Stimulated activated naive B cell treated with anti-CD40 and anti-IgM and Interleukin-4, amounts not matched to agents 10 μg/mL and 1 μg/mL and 100 μg/mL, for 72 hours (primary cell): ENCODE data around the gene AK8.

Source experiments
- ATAC-seq, 2 donors: fragments of 150-1000 bp; cut with Tn5 transposase; replicated peaks; 2 replicates each; pipeline ENCODE4 v1.10.0; 2021; ENCODE audit warnings: moderate library complexity in 1 of 2
- DNase-seq: peaks from one replicate; pipeline ENCODE4 v3.0.0; 2021
- H3K27ac Mint-ChIP-seq: one replicate; pipeline ENCODE4 v1.8.0; 2022; ENCODE audit warnings: mild to moderate bottlenecking, mixed read lengths
- H3K27me3 Mint-ChIP-seq, 2 donors: one replicate each; pipeline ENCODE4 v1.8.0; 2022; ENCODE audit warnings: mixed read lengths in 2 of 2
- H3K36me3 Mint-ChIP-seq, 2 donors: one replicate each; pipeline ENCODE4 v1.8.0; 2022; ENCODE audit warnings: mixed read lengths in 2 of 2, mild to moderate bottlenecking in 1 of 2
- H3K4me1 Mint-ChIP-seq, 2 donors: one replicate each; pipeline ENCODE4 v1.8.0; 2022; ENCODE audit warnings: mixed read lengths in 2 of 2, mild to moderate bottlenecking in 1 of 2
- H3K4me3 Mint-ChIP-seq, 2 donors: one replicate each; pipeline ENCODE4 v1.8.0; 2022; ENCODE audit warnings: mild to moderate bottlenecking in 2 of 2, mixed read lengths in 2 of 2, moderate library complexity in 1 of 2
- H3K9me3 Mint-ChIP-seq, 2 donors: one replicate each; pipeline ENCODE4 v1.8.0; 2022; ENCODE audit warnings: mixed read lengths in 2 of 2, mild to moderate bottlenecking in 1 of 2

Gene AK8

GRCh38 chr9:132699956-132700355, 178.1 kb downstream of the AK8 start:
- Mint-ChIP-seq H3K27ac (no peak overlapping the region), H3K4me3 (no peak overlapping the region), H3K36me3 (peaks cover 3 to 12% of the 10 kb centered on the region in 2 donors), H3K27me3 (peaks cover 0 to 4% of the 10 kb centered on the region in 2 donors), H3K4me1 (no peaks in the 10 kb centered on the region), H3K9me3 (peaks cover 9 to 12% of the 10 kb centered on the region in 2 donors)
- DNase-seq = no peak
- ATAC-seq = no peak

GRCh38 chr9:132698989-132699388, 179.1 kb downstream of the AK8 start:
- no peak for ATAC-seq
- peaks cover 9 to 13% of the 10 kb centered on the region in 2 donors for H3K9me3 Mint-ChIP-seq
- H3K36me3 Mint-ChIP-seq = peaks cover 7 to 19% of the 10 kb centered on the region in 2 donors
- no peak for DNase-seq
- H3K4me3 Mint-ChIP-seq = no peak overlapping the region
- peaks cover 0 to 2% of the 10 kb centered on the region in 2 donors for H3K27me3 Mint-ChIP-seq
- H3K27ac Mint-ChIP-seq = no peak overlapping the region
- no peaks in the 10 kb centered on the region for H3K4me1 Mint-ChIP-seq

- ATAC-seq (no peak), DNase-seq (no peak)
- H3K27me3 Mint-ChIP-seq = no peaks in the 10 kb centered on the region
These were observed 180.9 kb downstream of the AK8 start for GRCh38 chr9:132697230-132697629.

GRCh38 chr9:132694144-132694543, 183.9 kb downstream of the AK8 start:
- Mint-ChIP-seq H3K9me3 (peaks cover 9 to 13% of the 10 kb centered on the region in 2 donors), H3K27me3 (no peaks in the 10 kb centered on the region), H3K4me1 (peaks cover 0 to 2% of the 10 kb centered on the region in 2 donors), H3K27ac (no peak overlapping the region), H3K4me3 (no peak overlapping the region), H3K36me3 (peaks cover 24 to 49% of the 10 kb centered on the region in 2 donors)
- ATAC-seq (peak; percentile 51 to 70), DNase-seq (no peak)

More at GRCh38 chr9:132697230-132697629, 180.9 kb downstream of the AK8 start:
- Mint-ChIP-seq H3K4me3 (no peak overlapping the region), H3K36me3 (peaks cover 13 to 26% of the 10 kb centered on the region in 2 donors), H3K4me1 (no peaks in the 10 kb centered on the region), H3K27ac (no peak overlapping the region), H3K9me3 (peaks cover 9 to 13% of the 10 kb centered on the region in 2 donors)

GRCh38 chr9:132690696-132691095, 187.4 kb downstream of the AK8 start:
- no peak for ATAC-seq
- Mint-ChIP-seq H3K36me3 (peaks cover 35 to 56% of the 10 kb centered on the region in 2 donors), H3K27ac (no peak overlapping the region), H3K9me3 (peaks cover 0 to 2% of the 10 kb centered on the region in 2 donors), H3K27me3 (no peaks in the 10 kb centered on the region), H3K4me3 (no peak overlapping the region), H3K4me1 (peaks cover 2 to 5% of the 10 kb centered on the region in 2 donors)
- DNase-seq = no peak

- no peak for DNase-seq
- H3K4me1 Mint-ChIP-seq = peaks cover 11% of the 10 kb centered on the region in 2 donors
- H3K9me3 Mint-ChIP-seq = no peaks in the 10 kb centered on the region
- no peaks in the 10 kb centered on the region for H3K27me3 Mint-ChIP-seq
- H3K36me3 Mint-ChIP-seq = peaks cover 31 to 47% of the 10 kb centered on the region in 2 donors
- H3K4me3 Mint-ChIP-seq = no peak overlapping the region
- no peak overlapping the region for H3K27ac Mint-ChIP-seq
- ATAC-seq = no peak
These were observed 194.2 kb downstream of the AK8 start for GRCh38 chr9:132683873-132684272.

GRCh38 chr9:132681561-132681960, 196.5 kb downstream of the AK8 start:
- Mint-ChIP-seq H3K4me1 (peaks cover 10 to 11% of the 10 kb centered on the region in 2 donors), H3K9me3 (no peaks in the 10 kb centered on the region), H3K36me3 (peaks cover 36 to 53% of the 10 kb centered on the region in 2 donors), H3K27me3 (no peaks in the 10 kb centered on the region), H3K4me3 (no peak overlapping the region), H3K27ac (no peak overlapping the region)
- ATAC-seq = no peak
- DNase-seq = no peak

- no peak for DNase-seq
- Mint-ChIP-seq H3K9me3 (no peaks in the 10 kb centered on the region), H3K4me3 (no peak overlapping the region), H3K27me3 (no peaks in the 10 kb centered on the region), H3K27ac (no peak overlapping the region), H3K36me3 (peaks cover 28 to 49% of the 10 kb centered on the region in 2 donors), H3K4me1 (peaks cover 6 to 11% of the 10 kb centered on the region in 2 donors)
- no peak for ATAC-seq
These were observed 198.0 kb downstream of the AK8 start for GRCh38 chr9:132679946-132680625.

GRCh38 chr9:132677976-132678375, 200.1 kb downstream of the AK8 start:
- H3K27me3 Mint-ChIP-seq = no peaks in the 10 kb centered on the region
- H3K4me1 Mint-ChIP-seq = peaks cover 9 to 11% of the 10 kb centered on the region in 2 donors
- ATAC-seq = no peak
- H3K9me3 Mint-ChIP-seq = no peaks in the 10 kb centered on the region
- no peak overlapping the region for H3K4me3 Mint-ChIP-seq
- DNase-seq = no peak
- peaks cover 24 to 43% of the 10 kb centered on the region in 2 donors for H3K36me3 Mint-ChIP-seq
- H3K27ac Mint-ChIP-seq = no peak overlapping the region
